Ramos (cell line): ENCODE results near the gene ANKLE1.

Experiments used
- in situ Hi-C: fragments of 300-500 bp; cut with MboI; formaldehyde crosslinking; loops from one replicate; pipeline ENCODE4 v1.14.3; 2022; ENCODE audit warnings: low sequenced_read_pairs; ENCODE audit not compliant: unreplicated experiment

Gene ANKLE1

DNA sequence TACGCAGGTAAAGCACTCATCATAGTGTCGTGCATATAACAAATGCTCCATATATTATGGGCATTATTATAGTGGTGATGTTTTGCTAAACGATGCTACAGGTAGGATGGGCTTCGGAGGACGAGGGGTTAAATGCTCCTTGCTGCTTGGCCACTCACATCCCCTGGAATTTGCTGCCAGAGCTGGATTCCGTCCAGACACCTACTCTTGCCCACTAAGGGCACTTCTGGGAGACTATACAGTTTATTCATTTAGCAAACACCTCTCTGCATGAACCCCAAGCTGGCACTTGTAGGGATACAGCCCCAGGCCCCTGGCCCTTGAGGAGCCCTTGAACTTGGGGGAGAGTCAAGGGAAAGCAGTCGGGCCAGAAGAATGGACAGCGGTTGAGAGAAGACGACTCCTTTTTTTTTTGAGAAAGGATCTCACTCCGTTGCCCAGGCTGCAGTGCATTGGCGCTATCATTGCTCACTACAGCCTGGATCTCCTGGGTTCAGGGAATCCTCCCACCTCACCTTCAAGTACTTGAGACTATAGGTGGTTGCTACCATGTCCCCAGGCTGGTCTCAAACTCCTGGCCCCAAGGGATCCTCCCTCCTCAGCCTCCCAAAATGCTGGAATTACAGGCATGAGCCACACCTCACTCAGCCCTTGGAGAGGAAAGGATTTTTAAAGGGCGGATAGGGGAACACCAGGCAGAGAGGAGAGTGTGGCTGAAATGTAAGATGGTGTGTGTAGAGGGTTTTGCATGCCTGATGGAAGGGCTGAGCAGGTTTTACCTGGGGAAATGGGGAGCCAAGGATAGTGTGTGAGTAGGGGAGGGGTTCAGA lies 22.9 kb downstream of the ANKLE1 start:
- in situ Hi-C loops: no loop called here

DNA sequence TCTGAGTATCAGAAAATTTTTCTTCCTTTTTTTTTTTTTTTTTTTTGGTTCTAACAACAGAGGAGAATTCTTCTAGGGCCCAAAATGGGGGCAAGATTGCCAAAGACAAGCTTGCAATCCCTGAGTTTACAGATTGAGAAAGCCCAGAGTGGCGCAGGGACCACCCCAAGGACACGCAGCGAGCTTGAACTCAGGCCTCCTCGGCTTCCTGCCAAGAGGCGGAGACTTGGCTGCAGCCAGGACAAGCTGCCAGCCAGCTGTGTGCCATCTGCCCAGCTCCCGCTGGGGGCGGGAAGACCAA lies 23.5 kb downstream of the ANKLE1 start:
- in situ Hi-C loops: no loop called here

DNA sequence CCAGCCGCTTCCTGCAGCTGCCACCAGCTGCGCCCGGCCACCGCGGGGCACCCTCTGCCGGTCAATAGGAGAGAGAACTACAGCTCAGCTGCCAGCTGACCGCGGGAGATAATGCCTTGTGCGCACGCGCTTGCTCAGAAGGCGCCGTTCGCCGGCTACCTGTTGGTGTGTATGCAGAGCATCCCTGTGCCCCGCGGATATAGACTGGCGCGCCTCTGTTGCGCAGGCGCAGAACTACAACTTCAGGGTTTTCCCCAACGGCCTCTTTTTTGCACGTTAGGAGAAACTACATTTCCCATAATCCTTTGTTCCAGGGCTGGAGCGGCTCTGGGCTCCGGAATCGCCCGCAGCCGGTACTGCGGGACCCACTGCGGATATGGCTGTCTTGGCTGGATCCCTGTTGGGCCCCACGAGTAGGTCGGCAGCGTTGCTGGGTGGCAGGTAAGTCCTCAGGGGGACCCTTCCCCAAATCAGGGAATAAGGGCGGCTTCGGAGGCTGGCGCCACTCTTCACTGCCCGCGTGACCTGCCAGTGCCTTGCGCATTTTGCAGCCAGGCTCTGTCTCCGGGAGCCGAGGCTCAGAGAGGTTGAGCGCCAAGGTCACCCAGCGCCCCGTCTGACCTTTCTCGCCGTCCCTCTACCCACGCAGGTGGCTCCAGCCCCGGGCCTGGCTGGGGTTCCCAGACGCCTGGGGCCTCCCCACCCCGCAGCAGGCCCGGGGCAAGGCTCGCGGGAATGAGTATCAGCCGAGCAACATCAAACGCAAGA lies 24.0 kb downstream of the ANKLE1 start, which contains the start of gene MRPL34:
MRPL34 (plus strand) TSS at position 356 of the 768 bp plus-strand sequence; CDS start at position 377, 21 bp downstream.
- in situ Hi-C loops: no loop called here

DNA sequence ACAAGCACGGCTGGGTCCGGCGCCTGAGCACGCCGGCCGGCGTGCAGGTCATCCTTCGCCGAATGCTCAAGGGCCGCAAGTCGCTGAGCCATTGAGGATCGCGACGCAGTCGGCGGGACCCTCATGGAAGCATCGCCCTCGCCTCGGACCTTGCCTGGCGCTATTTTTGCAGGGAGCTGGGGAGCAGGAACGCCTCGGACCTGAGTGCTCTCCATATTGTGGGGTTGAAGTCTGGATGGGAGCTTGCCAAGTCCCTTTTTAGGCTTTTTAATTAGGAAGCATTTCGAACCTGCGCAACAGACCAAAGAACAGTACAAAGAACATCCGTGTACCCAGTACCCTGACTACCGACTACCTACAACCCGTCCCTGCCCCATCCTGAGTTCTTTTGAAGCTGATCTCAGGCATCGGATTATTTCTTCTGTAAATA lies 24.6 kb downstream of the ANKLE1 start:
- in situ Hi-C loops: no loop called here

DNA sequence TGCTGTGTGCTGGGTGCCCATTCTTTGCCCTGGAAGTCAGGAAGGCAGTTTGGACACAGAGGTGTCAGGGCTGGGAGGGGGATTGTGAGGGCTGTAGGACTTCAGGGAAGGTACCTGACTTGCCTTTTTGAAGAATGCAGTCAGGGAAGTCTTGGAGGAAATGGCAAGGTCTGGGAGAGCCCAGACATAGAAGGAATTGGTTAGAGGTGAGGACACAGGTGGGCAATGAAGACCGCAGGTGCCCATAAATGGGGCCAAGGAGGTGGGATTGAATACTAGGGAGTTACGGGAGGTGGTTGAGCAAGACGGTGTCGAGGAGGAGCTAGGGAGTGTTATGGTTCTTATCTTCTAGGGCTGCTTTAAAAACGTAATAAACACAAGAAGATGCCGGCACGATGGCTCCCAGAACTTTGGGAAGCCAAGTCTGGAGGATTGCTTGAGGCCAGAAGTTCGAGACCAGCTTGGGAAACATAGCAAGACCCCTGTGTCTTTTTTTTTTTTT lies 26.2 kb downstream of the ANKLE1 start:
- in situ Hi-C loops: no loop called here

DNA sequence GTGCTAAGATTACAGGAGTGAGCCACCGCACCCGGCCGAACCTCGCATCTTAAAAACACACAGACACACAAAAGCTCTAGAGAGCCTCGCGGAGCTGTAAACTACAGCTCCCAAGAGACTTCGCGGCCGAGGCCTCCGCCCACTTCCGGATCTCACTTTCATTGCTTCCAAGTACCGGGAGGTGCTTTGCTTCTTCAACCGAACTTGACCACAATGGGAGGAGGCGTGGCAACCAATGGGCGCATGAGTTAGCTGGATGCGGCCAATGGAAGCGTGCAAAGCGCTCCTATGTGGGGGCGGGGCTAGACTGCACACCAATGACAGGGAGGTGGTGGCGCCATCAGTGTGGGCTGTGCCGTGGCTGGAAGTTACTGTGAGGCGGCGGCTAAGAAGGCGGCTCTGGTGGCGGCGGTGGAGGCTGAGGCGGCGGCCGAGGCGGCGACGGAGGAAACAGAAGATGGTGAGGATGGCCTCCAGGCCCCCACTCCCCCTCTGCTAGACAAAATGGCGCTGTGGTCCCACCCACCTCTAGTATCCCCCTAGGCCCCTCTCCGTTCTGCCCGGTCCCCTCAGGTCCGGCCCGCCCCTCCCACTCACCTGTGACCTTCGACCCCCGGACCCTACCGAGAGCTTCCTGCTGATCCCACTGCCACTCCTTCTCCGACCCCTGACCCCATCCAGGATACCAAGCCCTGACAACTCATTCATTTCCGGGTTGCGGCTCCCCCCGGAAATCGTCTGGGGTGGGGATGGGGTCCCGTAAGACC lies 27.7 kb downstream of the ANKLE1 start, which contains the start of gene DDA1:
DDA1 (plus strand) TSS at position 366 of the 767 bp plus-strand sequence; CDS start at position 458, 92 bp downstream.
- in situ Hi-C loops: no loop called here

DNA sequence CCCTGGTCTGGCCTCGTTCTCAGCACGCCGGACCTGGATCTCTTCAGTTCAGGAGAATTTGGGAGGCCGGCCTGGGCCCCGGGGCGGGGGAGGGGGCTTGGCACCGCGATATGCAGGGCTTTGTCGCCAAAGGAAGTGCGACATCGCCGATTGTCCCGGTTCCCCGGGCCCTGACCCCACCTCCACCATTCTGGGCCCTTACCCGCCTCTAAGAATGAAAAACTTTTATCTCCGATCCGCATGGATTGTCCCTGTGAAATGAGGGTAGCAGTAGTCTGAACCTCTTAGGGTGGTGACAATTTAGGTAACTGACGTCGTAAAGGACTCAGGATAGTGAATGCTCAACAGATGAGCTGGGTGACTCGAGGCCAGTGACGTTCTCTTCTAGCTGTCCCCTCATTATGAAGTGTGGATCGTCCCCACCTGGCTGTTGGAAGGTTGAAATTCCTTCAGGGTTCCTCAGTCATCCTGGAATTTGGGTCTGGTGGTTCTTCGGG lies 28.3 kb downstream of the ANKLE1 start:
- in situ Hi-C loops: no loop called here

DNA sequence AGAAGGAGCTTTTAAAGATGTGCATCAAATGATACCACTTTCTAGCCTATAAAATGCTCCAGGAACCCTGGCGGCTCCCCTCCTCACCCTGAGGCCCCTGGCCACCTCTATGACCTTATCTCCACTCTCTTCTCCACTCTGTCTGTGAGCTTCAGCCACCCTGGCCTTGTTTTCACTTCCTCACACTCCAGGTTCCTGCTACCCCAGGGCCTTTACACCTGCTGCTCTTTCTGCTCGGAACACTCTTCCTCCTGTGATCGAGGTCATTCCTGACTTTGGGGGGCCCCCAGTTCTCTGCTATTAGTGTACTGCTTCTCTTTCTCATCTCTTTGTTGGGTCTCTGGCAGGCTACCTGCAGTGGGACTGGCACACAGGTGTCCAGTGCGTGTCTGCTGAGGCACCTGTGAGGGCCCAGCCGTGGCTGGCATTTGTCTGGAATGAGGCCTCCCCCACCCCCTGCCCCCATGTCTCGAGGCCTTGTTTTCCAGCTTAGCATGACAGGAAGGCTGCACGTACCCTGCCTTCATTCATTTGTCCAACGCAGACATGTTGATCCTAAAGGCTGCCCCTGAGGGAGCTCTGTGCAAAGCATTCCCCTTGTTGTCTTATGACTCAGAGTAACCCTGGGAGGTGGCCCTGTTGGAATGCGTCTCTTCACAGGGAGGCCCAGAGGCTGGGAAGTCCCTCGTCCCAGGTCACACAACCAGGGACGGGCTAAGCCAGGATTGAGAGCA lies 29.9 kb downstream of the ANKLE1 start:
- in situ Hi-C loops: no loop called here

DNA sequence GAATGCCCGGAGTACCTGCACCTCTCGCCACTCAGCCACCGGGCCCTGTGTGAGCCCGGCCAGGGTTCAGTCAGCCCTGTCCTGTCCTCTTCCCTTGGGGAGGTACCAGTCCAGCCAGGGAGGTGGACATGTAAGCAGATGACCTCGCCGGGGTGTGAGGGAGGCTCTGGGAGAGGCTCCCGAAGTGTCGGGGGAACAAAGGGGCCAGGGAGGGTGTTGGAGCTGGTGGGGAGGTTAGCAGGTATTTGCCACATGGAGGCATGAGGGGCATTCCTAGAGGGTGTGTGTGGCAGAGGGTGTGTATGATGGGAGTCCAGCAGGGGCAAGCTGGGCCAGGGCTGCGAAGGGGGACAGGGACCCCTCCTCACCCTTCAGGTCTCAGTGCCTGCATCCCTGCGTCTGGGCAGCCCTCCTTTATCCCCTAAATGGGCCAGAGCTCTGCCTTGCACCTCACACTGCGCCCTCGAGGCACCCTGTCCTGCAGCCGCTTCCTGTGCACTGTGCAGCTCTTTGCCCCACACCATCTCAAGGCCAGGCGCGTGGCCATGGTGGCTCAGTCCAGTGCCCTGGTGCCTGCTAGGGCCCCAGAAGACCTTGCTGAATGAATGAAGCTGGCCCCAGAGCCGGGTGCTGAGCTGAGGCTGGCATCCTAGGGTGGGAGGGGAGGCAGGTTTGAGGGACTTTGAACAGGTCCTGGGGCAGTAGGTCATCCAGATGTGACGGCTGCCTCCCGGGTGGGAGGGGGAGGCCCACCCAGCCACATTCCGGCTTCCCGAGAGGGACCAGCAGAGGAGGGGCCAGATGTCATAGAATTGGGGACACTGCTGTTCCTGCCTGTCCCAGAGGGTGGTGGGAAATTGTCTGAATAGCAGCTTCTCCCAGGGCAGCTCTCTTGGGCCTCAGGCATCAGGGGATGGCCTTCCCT lies 30.8 kb downstream of the ANKLE1 start:
- in situ Hi-C loops: no loop called here

DNA sequence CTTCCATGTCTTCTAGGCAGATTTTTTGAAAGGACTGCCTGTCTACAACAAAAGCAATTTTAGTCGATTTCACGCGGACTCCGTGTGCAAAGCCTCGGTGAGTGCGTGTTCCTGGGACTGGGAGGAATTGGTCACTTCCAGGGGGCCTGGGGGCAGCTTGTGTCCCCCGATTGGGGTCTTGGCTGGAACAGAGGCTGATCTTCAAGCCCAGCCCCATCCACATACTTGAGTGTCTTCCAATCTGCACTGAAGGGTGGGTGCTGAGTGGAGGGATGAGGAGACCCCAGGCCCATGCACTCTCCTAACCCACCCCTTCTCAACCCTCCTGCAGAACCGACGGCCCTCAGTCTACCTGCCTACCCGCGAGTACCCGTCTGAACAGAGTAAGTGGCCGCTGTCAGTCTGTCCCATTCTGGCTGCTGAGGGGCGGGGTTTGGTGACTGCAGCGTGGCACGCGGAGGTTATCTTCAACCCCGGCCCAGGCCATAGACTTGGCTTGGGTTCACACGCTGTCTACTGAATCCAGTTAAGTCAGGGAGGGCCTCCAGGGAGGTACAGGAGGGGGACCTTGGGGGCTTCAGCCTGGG lies 32.4 kb downstream of the ANKLE1 start:
- in situ Hi-C loops: no loop called here

DNA sequence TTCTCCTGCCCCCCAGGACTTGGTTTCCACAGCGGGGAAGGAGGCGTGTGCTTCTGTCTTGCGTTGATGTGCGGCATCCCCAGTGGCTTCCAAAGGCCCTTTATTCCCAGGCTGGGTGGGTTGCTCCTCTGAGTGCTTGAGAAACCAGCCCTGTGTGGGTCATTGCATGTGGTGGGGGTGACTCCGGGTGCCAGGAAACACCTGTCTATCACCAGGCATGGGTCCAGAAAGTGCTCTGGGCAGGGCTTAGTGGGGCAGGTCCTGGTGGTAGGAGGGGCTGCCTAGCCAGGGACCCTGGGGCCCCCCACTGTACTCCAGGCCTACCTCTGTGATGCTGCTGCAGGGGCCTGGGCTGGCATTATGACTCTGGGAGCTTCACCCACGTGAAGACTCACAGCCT lies 37.3 kb downstream of the ANKLE1 start:
- in situ Hi-C loops: no loop called here

DNA sequence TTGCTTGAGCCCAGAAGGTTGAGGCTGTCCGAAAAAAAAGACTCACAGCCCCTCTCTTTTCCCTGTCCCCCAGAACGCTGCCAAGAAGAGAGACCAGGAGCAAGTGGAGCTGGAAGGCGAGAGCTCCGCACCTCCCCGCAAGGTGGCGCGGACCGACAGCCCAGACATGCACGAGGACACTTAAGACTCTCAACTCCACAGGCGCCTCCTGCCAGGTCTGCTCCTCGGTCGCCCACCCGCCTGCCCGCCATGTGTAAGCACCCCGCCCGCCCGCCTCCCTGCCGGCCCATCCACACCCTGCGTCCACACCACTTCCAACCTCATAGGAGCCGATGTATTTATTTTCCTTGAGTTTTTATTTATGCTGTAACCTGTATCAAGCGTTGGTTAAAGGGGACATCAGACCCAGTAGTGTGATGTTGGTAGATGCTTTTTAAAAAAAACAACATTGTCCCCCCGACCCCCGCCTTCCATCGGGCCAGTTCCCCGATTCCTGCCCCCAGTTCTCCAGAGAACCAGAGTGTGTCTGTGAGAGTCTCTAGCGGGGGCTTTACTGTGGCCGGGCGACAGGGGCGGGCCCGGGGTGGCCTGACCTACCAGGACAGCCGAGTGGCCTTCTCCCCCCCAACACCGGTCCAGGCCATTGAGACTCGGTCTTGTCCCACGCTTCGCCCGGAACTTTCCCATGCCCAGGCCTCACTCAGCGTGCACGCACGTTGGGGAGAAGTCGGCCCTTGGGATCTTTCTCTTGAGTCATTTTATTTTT lies 38.0 kb downstream of the ANKLE1 start:
- in situ Hi-C loops: no loop called here

DNA sequence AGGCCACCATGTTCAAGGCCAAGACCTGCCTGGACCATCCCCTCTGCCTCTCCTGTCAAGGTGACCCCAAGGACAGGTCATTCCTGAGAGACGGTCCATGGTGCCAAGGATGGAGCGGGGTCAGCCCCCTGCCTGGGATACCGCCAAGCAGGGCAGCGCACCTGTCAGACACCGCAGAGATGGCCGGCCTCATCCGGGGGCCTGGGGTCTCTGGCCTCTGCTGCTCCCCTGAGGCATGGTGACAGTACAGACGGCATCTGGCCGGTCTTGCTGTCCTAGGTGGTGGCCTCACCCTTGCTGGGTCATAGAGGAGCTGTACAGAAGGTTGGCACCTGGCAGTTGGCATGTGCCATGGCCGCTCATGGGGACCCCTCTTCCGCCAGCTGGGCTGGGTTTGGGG lies 38.7 kb downstream of the ANKLE1 start:
- in situ Hi-C loops: no loop called here

DNA sequence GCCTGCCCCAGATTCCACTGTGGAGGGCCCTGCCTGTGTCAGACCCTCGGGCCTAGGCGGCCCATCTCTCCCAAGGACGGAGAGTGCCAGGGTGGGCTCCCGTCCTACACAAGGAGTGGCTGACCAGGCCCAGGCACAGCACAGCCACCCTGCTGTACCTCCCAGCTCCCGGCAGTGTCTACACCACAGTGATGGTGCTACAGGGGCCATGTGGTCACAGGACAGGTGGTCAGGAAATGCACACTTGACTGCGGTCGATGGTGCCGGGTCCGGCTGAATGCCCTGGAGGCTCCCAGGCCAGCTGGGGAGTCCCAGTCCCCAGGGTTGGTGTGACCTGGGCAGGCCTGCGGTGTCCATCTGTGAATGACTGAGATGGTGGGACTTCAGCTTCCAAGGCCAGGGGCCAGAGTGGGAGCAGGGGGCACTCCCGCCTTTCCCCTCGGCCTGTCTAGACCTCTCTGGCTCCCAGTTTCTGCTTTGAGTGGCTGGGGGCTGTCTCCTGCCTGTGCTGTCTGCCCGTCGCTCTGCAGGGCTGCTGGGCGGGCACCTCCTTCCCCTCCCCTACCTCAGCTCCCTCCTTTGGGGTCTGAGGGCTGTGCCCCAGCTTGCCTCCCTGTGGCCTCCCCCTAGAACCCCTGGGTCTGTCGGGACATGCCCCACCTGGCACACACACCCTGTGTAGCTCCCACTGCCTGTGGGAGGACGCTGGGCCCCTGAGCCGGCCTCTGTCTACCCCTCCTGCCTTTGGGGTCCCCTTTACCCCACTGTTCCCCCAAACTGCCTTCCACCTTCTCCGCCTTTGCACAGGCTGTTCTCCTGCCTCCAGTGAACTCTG lies 40.2 kb downstream of the ANKLE1 start:
- in situ Hi-C loops: no loop called here

DNA sequence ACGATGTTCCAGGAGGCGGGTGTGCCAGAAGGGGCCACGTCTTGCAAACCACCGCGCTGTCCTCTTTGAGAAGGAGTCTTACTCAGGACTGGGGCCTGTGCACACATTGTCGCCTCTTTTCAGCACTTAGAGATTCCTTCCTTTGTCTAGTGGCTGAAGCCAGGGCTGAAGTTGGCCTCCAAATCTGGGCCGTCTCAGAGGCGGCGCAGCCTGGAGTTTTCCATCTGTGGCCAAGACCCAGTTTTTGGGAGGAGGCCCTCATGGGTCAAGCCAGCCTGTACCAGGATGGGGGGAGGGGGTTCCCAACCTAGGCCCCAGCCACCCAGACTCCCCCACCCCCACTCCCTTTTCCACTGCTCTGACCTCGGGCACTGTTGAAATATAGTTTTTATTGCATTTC lies 41.2 kb downstream of the ANKLE1 start:
- in situ Hi-C loops: no loop called here

DNA sequence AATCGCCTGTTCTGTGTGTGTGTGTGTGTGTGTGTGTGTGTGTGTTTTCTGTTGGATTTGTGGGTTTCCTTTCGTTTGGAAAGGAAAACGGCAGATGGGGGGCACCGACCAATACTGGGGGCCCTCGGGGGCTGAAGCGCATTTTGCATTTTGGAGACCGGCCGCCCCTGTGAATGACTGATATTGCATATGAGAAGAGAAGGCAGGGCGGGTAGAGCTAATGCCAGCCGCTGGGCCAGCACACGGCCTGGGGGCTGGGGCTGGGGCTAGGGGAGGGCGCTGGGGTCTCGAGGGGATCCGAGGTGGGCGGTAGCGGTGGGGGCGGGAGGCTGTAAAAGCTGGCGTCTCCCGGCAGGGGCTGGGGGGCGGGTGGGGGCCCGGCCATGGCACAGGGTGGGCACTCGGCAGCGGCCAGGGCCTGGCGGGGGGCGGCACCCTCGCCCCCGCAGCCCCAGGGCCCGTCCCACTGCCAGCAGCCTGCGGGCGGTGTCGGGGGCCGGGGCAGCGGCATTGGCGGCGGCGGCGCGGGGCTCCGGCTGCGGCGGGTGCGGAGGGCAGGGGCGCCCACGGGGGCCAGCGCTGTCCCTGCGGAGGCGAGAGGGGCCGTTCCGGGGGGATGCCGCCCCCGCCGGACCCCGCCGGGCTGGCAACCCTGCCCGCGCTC lies 41.7 kb downstream of the ANKLE1 start:
- in situ Hi-C loops: no loop called here
